ENCODE data around the gene MSRB1.

DNA sequence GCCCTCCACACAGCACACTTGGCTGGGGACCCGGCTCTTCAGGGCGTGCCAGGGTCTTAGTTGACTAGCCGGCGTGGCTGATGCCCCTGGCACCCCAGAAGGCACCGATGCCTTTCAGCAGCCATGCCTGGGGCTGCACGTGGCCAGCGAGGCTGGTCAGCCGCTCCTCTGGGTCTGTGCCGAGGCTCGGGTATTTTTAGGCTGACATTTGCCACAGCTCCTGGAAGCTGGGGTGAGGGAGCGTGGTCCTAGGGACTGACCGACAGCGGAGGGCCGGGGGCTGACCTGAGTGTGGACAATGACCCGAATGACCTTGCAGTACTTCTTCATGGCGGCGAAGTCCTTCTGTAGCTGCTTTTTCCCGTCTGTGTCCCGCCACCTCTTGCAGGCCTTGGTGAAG lies 7.6 kb upstream of the MSRB1 start:
- TF ChIP-seq SRSF3 (IDR thresholded peaks at IDR 0.05; ENCODE audit: insufficient read depth, low read length): no peak
- TF ChIP-seq, protein P1, sequence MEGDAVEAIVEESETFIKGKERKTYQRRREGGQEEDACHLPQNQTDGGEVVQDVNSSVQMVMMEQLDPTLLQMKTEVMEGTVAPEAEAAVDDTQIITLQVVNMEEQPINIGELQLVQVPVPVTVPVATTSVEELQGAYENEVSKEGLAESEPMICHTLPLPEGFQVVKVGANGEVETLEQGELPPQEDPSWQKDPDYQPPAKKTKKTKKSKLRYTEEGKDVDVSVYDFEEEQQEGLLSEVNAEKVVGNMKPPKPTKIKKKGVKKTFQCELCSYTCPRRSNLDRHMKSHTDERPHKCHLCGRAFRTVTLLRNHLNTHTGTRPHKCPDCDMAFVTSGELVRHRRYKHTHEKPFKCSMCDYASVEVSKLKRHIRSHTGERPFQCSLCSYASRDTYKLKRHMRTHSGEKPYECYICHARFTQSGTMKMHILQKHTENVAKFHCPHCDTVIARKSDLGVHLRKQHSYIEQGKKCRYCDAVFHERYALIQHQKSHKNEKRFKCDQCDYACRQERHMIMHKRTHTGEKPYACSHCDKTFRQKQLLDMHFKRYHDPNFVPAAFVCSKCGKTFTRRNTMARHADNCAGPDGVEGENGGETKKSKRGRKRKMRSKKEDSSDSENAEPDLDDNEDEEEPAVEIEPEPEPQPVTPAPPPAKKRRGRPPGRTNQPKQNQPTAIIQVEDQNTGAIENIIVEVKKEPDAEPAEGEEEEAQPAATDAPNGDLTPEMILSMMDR (IDR thresholded peaks at IDR 0.05 in 2 of 3, conservative IDR thresholded peaks at IDR 0.05 in 1 of 3; ENCODE audit: insufficient read depth in 2 of 3, low read depth in 1 of 3, low read length in 3 of 3): no peak
- TF ChIP-seq, protein P2, sequence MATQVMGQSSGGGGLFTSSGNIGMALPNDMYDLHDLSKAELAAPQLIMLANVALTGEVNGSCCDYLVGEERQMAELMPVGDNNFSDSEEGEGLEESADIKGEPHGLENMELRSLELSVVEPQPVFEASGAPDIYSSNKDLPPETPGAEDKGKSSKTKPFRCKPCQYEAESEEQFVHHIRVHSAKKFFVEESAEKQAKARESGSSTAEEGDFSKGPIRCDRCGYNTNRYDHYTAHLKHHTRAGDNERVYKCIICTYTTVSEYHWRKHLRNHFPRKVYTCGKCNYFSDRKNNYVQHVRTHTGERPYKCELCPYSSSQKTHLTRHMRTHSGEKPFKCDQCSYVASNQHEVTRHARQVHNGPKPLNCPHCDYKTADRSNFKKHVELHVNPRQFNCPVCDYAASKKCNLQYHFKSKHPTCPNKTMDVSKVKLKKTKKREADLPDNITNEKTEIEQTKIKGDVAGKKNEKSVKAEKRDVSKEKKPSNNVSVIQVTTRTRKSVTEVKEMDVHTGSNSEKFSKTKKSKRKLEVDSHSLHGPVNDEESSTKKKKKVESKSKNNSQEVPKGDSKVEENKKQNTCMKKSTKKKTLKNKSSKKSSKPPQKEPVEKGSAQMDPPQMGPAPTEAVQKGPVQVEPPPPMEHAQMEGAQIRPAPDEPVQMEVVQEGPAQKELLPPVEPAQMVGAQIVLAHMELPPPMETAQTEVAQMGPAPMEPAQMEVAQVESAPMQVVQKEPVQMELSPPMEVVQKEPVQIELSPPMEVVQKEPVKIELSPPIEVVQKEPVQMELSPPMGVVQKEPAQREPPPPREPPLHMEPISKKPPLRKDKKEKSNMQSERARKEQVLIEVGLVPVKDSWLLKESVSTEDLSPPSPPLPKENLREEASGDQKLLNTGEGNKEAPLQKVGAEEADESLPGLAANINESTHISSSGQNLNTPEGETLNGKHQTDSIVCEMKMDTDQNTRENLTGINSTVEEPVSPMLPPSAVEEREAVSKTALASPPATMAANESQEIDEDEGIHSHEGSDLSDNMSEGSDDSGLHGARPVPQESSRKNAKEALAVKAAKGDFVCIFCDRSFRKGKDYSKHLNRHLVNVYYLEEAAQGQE (IDR thresholded peaks at IDR 0.05; ENCODE audit: borderline replicate concordance): no peak
- TF ChIP-seq, protein P2 (CRISPR knock-in tag; IDR thresholded peaks at IDR 0.05; ENCODE audit: low read depth): no peak
- TF ChIP-seq KAT7 (CRISPR knock-in tag; IDR thresholded peaks at IDR 0.05; ENCODE audit: borderline replicate concordance): no peak
- TF ChIP-seq, protein P3, sequence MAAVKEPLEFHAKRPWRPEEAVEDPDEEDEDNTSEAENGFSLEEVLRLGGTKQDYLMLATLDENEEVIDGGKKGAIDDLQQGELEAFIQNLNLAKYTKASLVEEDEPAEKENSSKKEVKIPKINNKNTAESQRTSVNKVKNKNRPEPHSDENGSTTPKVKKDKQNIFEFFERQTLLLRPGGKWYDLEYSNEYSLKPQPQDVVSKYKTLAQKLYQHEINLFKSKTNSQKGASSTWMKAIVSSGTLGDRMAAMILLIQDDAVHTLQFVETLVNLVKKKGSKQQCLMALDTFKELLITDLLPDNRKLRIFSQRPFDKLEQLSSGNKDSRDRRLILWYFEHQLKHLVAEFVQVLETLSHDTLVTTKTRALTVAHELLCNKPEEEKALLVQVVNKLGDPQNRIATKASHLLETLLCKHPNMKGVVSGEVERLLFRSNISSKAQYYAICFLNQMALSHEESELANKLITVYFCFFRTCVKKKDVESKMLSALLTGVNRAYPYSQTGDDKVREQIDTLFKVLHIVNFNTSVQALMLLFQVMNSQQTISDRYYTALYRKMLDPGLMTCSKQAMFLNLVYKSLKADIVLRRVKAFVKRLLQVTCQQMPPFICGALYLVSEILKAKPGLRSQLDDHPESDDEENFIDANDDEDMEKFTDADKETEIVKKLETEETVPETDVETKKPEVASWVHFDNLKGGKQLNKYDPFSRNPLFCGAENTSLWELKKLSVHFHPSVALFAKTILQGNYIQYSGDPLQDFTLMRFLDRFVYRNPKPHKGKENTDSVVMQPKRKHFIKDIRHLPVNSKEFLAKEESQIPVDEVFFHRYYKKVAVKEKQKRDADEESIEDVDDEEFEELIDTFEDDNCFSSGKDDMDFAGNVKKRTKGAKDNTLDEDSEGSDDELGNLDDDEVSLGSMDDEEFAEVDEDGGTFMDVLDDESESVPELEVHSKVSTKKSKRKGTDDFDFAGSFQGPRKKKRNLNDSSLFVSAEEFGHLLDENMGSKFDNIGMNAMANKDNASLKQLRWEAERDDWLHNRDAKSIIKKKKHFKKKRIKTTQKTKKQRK (IDR thresholded peaks at IDR 0.05; ENCODE audit: borderline replicate concordance, low read depth, low read length): no peak
